Cardiac muscle cell (in vitro differentiated cells and primary cell): Measurements from ENCODE around the gene CBLB. TPM values are rescaled to one million over a fixed set of nuclear protein-coding genes. Genes with fewer than 3 reads are reported as not detected.

Source experiments
- DNase-seq, 2 donors: peaks; one replicate each; pipeline versions ENCODE4 v3.0.0 to v3.0.0-alpha.2; 2010 to 2017; ENCODE audit warnings: low read depth in 1 of 2, low spot score in 1 of 2
- H3K27ac ChIP-seq: fragments of 200-600 bp; sonication (generic); 2 replicates; pipeline ENCODE4 v1.5.1; 2016
- H3K27me3 ChIP-seq: fragments of 200-600 bp; sonication (generic); 2 replicates; pipeline ENCODE4 v1.6.0; 2016; ENCODE audit warnings: control low read depth
- H3K36me3 ChIP-seq: fragments of 200-600 bp; sonication (generic); 2 replicates; pipeline ENCODE4 v1.5.1; 2016; ENCODE audit warnings: control low read depth
- H3K4me1 ChIP-seq: fragments of 200-600 bp; sonication (generic); 2 replicates; pipeline ENCODE4 v1.8.1; 2017; ENCODE audit warnings: low read depth, mild to moderate bottlenecking, mixed run types
- H3K4me3 ChIP-seq: fragments of 200-600 bp; sonication (generic); 2 replicates; pipeline ENCODE4 v1.5.1; 2016; ENCODE audit warnings: mild to moderate bottlenecking
- H3K9me3 ChIP-seq: fragments of 200-600 bp; sonication (generic); 2 replicates; pipeline ENCODE4 v1.5.1; 2017; ENCODE audit warnings: low read depth, mild to moderate bottlenecking, control low read depth
- polyA plus RNA-seq: library from polyadenylated mRNA; unstranded; fragments of >200 nt; fragmentation: Nextera tagmentation; extraction: Ambion mirVana; gene quantifications from 2 replicates; pipeline ENCODE4 v1.2.1, GENCODE V29; 2016
- total RNA-seq: library from RNA; depleted of rRNA; stranded (reverse); fragments of >200 nt; gene quantifications from 2 replicates; pipeline ENCODE4 v1.2.3, GENCODE V29; 2016
- TF ChIP-seq, protein P1 (sequence below): IDR thresholded peaks from 2 replicates; pipeline ENCODE4 v1.5.1; 2012; ENCODE audit warnings: low read depth, mild to moderate bottlenecking, low read length

CBLB gene
- total and polyA plus RNA-seq, 2 experiments from 2014 or later, result 30.3 to 48.2 TPM

DNA sequence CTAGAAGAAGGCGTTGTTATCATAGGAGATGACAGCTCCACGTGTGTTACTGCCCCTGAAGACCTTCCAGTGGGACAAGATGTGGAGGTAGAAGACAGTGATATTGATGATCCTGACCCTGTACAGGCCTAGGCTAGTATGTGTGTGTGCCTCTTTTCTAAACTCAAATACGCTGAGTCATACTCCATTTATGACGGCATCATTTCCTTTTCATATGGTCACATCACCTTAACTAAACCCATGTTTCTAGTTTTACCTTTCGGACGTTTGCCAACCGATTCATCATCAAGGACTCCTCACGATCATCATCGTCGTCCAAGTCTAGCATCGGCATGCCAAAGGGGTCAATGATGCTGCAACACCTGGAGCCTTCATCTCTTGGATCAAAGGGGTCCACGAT lies 149.0 kb downstream of the CBLB start:
- H3K4me1 ChIP-seq, result no peaks in the 10 kb centered on the region
- no peaks in the 10 kb centered on the region for H3K27me3 ChIP-seq
- no peaks in the 10 kb centered on the region for H3K9me3 ChIP-seq
- no peak for DNase-seq
- TF ChIP-seq, protein P1, sequence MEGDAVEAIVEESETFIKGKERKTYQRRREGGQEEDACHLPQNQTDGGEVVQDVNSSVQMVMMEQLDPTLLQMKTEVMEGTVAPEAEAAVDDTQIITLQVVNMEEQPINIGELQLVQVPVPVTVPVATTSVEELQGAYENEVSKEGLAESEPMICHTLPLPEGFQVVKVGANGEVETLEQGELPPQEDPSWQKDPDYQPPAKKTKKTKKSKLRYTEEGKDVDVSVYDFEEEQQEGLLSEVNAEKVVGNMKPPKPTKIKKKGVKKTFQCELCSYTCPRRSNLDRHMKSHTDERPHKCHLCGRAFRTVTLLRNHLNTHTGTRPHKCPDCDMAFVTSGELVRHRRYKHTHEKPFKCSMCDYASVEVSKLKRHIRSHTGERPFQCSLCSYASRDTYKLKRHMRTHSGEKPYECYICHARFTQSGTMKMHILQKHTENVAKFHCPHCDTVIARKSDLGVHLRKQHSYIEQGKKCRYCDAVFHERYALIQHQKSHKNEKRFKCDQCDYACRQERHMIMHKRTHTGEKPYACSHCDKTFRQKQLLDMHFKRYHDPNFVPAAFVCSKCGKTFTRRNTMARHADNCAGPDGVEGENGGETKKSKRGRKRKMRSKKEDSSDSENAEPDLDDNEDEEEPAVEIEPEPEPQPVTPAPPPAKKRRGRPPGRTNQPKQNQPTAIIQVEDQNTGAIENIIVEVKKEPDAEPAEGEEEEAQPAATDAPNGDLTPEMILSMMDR, result no peak
- peaks cover 24% of the 10 kb centered on the region for H3K36me3 ChIP-seq
- H3K4me3 ChIP-seq, result no peak overlapping the region
- H3K27ac ChIP-seq, result no peak overlapping the region

GRCh38 chr3:105715372-105715771 lies 153.4 kb downstream of the CBLB start:
- TF ChIP-seq, protein P1, result no peak
- no peak overlapping the region for H3K27ac ChIP-seq
- no peaks in the 10 kb centered on the region for H3K9me3 ChIP-seq
- peaks cover 28% of the 10 kb centered on the region for H3K36me3 ChIP-seq
- DNase-seq, result peak in 1 of 2 donors; percentile 88
- peaks cover 7% of the 10 kb centered on the region for H3K4me1 ChIP-seq
- no peaks in the 10 kb centered on the region for H3K27me3 ChIP-seq
- no peak overlapping the region for H3K4me3 ChIP-seq

DNA sequence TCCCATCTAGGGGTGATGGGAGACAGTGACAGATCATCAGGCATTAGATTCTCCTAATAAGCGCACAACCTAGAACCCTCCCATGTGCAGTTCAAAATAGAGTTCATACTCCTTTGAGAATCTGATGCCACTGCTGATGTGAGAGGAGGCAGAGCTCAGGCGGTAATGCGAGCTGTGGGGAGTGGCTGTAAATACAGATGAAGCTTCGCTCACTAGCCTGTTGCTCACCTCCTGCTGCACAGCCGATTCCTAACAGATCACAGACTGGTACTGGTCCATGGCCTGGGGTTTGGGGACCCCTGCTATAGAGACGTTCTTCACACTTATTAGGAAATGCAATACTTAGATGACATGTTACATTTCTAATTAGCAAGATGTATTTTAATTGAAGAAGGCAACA lies 154.4 kb downstream of the CBLB start:
- Histone ChIP-seq H3K4me3 (no peak overlapping the region), H3K36me3 (peaks cover 19% of the 10 kb centered on the region), H3K27me3 (no peaks in the 10 kb centered on the region), H3K4me1 (peaks cover 7% of the 10 kb centered on the region), H3K27ac (no peak overlapping the region), H3K9me3 (no peaks in the 10 kb centered on the region)
- TF ChIP-seq, protein P1, result no peak
- DNase-seq, result no peak

DNA sequence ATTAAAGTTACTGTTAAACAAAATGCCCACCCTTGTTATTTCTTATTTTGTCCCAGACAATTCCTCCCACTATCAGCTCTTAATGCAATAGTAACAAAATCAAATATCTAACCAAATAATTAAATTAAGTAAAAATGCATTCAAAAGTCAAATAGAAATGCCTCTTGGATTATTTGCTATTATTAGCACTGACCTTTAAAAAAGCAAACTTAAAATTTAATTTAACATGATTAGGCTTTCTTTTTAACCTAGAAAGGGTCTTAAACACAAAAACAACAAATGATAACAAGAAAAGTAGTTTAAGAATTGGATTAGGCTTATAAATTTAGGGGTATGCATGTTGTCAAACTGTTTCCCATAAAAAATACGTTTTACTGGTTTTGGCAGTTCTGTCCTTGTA lies 159.8 kb downstream of the CBLB start:
- TF ChIP-seq, protein P1, result no peak
- H3K36me3 ChIP-seq, result peaks cover 4% of the 10 kb centered on the region
- H3K9me3 ChIP-seq, result no peaks in the 10 kb centered on the region
- H3K27ac ChIP-seq, result no peak overlapping the region
- peaks cover 7% of the 10 kb centered on the region for H3K4me1 ChIP-seq
- DNase-seq, result no peak
- H3K4me3 ChIP-seq, result no peak overlapping the region
- no peaks in the 10 kb centered on the region for H3K27me3 ChIP-seq

DNA sequence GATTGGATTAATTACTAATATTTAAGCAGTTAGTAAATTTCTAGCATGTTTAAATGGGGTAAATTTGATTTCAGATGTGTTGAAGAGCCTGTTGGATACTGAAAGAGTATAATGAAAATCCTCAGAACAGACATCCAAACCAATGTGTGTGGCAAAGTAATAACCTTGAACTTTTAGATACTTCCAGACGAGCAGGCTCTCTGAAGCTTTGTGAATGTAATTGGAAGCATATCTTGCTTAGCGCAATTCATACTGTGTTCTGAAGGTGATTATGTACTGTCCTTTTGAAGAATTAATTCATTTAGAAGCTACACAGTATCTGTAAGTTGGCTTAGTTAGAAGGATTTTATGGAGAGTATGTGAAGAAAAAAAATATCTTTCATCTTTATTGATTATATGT lies 161.8 kb downstream of the CBLB start:
- peaks cover 4% of the 10 kb centered on the region for H3K4me1 ChIP-seq
- H3K36me3 ChIP-seq, result peaks cover 20% of the 10 kb centered on the region
- H3K27ac ChIP-seq, result no peak overlapping the region
- no peak for DNase-seq
- H3K4me3 ChIP-seq, result no peak overlapping the region
- TF ChIP-seq, protein P1, result no peak
- no peaks in the 10 kb centered on the region for H3K27me3 ChIP-seq
- no peaks in the 10 kb centered on the region for H3K9me3 ChIP-seq
